HG03521 (cell line): ENCODE results near the gene GSTP1.
"Not testable (repeated sequence)": the region's sequence is repeated elsewhere in the genome, so short reads cannot be mapped to it uniquely, and the experiment has no call there.

Experiments used
- ATAC-seq: cut with Tn5 transposase; IDR thresholded peaks from one replicate; pipeline ENCODE4 v1.9.1; 2021; ENCODE audit warnings: mild to moderate bottlenecking, moderate library complexity; ENCODE audit not compliant: unreplicated experiment

Gene GSTP1

GRCh38 chr11:67583247-67584204 is at the start of gene GSTP1:
TSS of gene GSTP1 (plus strand) at chr11:67583812. CDS start at chr11:67583844, 32 bp downstream.
- peak; percentile 61 for ATAC-seq

DNA sequence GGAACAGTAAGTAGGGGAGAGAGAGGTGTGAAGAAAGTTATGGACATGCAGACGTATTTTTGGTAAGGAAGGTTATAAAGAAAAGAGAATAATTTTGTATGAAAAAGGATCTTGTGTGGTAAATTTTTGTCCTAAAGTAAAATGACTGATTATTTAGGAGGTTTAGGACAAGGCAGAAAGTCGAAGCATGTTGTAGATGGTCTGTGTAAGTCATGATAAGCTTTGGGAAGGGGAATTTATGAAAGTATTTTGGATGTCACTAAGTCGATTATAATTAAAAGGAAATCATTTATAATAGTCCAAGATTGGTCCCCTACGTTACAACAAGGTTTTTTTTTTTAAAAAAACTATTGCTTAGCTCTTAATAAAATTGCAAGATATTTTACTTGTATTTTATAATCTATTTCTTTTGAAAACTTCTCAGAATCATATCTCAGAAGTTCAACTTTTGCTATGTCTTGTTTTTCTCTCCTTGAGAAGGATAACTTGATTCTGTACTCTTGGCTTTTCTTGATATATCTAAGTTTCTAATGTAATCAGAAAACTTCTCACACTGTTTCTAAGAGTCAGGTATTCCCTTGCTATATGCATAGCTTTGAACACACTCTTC is 49.4 kb upstream of the GSTP1 start:
- ATAC-seq: no peak

DNA sequence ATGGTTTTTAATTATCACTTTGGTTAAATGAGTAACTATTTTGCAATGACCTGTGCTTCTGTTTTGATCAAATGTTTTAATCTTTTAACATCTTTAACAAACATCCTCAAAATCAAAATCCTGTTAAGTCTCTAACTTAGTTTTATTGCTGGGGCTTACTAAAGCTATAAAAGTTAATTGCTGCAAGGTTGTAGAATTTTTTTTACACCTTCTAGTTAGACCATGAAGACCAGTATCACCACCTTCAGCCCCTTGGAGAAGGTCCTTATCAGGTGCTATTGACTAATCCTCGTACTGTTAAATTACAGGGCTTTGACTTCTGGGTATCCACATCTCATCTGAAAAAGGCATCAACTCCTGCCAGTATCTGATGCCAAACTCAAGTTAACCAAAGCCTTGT is 48.1 kb upstream of the GSTP1 start:
- no peak for ATAC-seq

DNA sequence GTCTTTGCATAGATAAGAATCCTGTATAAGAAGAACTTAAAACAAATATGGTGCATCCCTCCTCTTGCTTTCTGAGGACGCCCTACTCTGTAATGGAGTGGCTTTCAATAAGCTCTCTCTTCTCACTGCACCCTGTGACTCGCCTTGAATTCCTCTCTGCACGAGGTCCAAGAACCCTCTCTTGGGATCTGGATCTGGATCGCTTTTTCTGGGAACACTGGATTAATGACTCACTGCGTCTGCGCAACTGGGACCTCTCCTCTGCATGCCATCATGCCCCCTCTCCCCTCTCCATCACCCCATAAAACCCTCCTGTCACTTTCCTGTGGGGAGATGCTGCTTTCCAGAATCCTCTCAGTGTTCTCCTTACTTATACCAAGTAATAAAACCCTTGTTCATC is 45.3 kb upstream of the GSTP1 start:
- ATAC-seq: no peak

DNA sequence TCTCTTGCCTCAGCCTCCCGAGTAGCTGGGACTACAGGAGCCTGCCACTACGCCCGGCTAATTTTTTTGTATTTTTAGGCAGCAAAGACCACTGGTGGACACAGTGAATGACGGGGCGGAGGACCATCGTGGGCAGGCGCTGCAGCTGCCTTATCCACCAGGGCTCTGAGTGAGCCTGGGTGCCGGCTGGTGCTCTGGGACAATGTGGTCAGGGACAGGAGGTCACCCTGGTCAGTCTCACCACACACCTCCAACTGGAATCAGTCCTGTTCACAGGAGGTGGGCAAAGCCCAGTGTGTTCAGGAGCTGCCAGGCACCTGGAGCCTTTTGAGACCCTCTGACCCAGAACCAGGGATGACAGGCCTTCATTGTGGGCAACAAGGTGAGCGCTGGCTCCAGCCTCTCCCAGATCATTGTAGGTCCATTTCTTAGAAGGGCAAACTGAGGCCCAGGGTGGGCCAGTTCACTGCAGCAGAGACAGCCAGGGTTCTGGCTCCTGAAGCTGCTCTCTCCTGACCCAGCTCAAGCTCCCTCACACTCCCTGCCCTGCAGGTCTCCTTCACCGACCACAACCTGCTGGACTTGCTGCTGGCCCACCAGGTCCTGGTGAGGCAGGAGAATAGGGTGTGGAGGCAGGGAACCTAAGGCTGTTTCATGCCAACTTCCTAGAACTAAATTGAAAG is 44.6 kb upstream of the GSTP1 start:
- ATAC-seq: no peak

DNA sequence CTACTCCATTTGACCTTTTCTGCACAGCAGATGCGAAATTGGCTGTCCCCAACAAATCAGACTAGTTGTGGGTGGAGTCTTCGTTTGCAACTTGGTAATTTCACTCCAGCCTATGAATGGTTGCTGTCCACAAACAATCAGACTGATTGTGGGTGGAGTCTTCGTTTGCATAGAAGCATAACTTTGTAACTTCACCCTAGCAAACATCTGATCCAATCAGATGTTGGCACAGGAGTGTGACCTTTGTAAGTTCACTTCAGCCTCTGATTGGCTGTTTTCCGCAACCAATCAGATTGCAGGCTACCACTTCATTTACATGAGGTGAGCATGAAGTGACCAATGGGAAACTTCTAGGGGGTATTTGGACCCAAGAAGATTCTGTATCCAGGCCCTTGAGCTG is 44.1 kb upstream of the GSTP1 start:
- ATAC-seq: no peak

DNA sequence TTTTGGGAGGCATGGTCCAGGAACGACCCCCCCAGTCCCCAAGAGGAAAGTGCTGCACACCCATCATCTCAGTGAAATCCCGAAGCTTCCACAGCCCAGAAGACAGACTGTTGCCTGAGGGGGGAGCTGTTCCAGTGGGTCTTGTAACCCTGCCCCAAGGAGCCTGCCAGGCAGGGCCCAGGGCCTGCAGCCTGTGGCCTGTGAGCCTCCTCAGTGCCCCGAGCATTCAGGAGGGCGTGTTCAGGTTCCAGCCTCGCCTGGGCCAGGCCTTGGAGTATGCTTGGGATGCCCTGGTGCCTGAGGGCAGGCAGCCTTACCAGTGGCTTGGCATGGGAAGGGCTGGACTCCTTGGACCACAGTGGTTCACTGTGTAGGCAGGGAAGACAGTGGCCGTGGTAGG is 42.4 kb upstream of the GSTP1 start:
- ATAC-seq: no peak

GRCh38 chr11:67542169-67542568 is 41.4 kb upstream of the GSTP1 start:
- ATAC-seq: no peak

GRCh38 chr11:67542971-67543370 is 40.6 kb upstream of the GSTP1 start:
- ATAC-seq: no peak

GRCh38 chr11:67543585-67543984 is 40.0 kb upstream of the GSTP1 start:
- ATAC-seq: no peak

DNA sequence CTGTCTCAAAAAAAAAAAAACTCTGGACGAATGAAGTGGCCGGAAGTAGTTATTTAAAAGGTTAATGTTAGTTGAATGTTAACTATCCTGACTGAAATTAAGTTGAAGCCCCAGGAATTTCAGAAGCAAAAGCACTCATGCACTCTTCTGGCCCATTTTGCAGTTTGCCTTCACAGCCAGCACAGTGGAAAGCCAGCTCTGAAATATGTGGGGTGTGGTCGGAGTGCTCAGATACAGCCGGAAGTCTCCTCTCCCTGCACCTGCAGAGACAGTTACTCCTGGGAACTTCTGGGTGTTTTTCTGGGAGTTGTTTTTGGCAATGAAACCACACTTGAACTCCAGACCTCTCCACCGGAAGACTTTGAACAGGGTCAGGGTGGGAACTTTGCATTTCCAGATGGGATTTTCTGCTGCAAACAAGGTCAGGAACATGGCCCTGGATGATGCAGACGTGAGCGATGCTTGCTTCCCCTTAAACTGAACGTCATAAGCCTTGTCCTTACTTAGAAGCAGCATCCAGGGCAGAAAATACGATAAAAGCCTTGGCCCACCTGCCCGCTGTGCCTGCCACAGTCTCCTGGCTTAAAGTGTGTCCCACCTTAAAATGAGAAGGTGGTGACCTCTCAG is 38.9 kb upstream of the GSTP1 start:
- no peak for ATAC-seq

DNA sequence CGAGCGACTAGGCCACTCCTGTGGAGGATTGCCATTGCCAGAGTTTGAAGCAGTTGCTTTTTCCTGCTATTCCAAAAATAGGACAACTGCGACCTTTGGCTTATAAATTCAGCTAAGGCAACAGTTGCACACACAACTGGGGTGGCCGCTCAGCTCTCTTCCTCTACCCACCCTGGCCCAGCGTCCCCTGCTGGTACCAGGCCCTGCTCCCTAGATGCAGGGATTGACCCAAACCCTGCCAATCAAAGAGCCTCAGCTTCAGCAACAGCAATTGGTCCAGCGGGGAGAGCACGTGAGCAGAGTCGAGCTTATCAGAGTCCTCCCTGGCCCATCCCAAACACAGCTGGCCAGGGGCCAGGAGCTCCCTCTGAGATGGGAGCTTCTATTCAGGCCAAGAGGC is 38.3 kb upstream of the GSTP1 start:
- no peak for ATAC-seq

- ATAC-seq: not testable (repeated sequence)
Observed at GRCh38 chr11:67548112-67548511, 35.5 kb upstream of the GSTP1 start.

DNA sequence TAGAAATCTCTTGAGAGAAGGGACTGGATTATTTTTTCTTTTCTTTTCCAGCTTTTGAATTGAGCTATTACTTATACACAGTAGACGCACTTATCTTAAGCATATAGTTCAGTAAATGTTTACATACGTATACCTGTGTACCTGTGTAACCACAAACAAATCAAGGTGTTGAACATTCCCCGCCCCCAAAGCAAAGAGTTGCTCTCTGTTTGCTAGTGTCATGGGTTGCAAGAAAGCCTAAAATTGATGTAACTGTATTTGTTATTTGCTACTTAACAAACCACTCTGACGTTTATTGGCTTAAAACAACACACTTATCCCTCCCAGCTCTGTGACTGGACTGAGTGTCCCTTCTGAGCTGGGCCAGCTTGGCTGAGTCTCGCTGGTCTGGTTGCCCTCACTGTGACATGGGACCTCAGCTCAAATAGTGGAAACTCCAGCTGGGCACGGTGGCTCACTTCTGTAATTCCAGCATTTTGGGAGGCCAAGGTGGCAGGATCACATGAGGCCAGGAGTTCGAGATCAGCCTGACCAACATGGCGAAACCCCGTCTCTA is 35.0 kb upstream of the GSTP1 start:
- no peak for ATAC-seq

DNA sequence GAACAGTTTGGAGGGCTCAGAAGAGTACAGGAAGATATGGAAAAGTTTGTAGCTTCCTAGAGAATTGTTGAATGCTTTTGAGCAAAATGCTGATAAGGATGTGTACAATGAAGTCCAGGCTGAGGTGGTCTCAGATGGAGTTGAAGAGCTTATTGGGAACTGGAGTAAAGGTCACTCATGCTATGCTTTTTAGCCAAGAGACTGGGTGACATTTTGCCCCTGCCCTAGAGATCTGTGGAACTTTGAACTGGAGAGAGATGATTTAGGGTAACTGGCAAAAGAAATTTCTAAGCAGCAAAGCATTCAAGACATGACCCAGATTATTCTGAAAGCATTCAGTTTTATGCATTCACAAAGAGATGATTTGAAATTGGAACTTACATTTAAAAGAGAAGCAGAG is 32.5 kb upstream of the GSTP1 start:
- ATAC-seq: no peak

- ATAC-seq: not testable (repeated sequence)
Observed at GRCh38 chr11:67551697-67552096, 31.9 kb upstream of the GSTP1 start.

DNA sequence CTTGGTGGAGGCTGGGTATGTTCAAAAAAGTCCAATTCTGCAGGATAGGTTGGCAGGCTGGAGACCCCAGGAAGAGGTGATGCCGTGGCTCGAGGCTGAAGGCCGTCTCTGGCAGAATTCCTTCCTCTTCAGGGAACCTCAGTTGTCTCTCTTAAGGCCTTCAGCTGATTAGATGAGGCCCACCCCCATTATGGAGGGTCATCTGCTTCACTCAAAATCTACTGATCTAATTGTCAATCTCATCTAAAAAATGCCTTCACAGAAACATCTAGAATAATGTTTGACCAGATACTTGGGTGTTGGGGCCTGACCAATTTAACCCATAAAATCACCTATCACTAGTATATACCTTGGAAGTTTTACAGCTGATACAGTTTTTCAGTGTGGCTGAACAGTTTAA is 27.4 kb upstream of the GSTP1 start:
- ATAC-seq: no peak

DNA sequence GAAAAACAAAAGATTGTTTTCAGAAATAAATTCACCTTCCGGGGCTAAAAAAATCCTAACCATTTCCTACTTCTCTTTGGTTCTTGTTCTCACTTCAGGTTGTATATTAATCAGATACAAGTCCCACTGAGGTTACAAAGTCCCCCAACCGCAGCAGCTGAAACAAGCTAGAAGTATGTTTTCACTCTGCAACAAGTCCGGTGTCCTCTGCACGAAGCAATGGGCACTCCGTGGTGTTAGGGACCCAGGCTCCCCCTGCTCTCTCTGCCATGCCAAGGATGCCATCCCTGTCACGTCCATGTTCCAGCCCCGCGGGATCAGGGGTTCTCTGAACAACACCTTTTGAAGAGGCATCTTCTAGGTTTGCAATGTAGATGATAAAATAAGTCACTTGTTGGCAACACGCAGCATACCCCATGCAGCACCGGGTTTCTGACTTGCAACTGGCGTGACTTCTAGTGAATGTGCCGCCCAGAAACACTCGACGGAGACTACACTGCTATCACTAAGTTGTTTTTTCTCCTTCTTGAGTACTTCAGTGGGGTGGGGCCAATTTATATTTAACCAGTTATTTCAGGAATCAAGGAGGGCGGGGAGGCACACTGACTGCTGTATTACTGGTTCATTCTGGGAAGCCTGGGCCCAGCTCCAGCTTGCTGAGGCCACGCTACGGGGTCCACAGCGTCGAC is 25.4 kb upstream of the GSTP1 start:
- ATAC-seq: no peak

- no peak for ATAC-seq
Observed at GRCh38 chr11:67561971-67562619, 21.5 kb upstream of the GSTP1 start.
